B cell (primary cell): Measurements from ENCODE around the gene ANKS6. TPM values are rescaled to one million over a fixed set of nuclear protein-coding genes. Genes with fewer than 3 reads are reported as not detected.

Experiments used
- ATAC-seq: fragments of 200-7000 bp; cut with Tn5 transposase; one replicate; pipeline ENCODE4 v1.10.0; 2021; ENCODE audit warnings: low read depth, mild to moderate bottlenecking, moderate number of reproducible peaks, moderate library complexity
- CTCF ChIA-PET: fragments of 350-600 bp; sonication (Branson Sonifier 250); formaldehyde crosslinking; loops from one replicate; lab custom pipeline; 2021; ENCODE audit warnings: antibody characterized with exemption, inconsistent platforms; lab: Charles Lee
- POLR2A ChIA-PET: fragments of 350-600 bp; sonication (Branson Sonifier 250); formaldehyde crosslinking; loops from one replicate; lab custom pipeline; 2021; ENCODE audit warnings: antibody characterized with exemption; lab: Charles Lee
- DNase-seq: peaks from one replicate; pipeline ENCODE4 v3.0.0; 2013
- H2AFZ ChIP-seq: 2 replicates; pipeline ENCODE4 v1.6.1; 2012; ENCODE audit warnings: mild to moderate bottlenecking, low read depth, low read length; ENCODE audit not compliant: insufficient read depth, poor library complexity, severe bottlenecking
- H3K27ac ChIP-seq, 2 donors: 1 replicate in 1 of 2; 2 replicates in 1 of 2; pipeline ENCODE4 v1.5.1; 2012 to 2013; ENCODE audit warnings: low read length in 2 of 2, mild to moderate bottlenecking in 2 of 2, moderate library complexity in 1 of 2
- H3K27me3 ChIP-seq, 4 experiments: fragments of 200-600 bp in 1 of 4; sonication (generic) in 1 of 4; replicated peaks in 1 of 4; 1 replicate in 2 of 4; 2 replicates in 2 of 4; pipeline versions ENCODE4 v1.6.1 to v1.7.0; 2013 to 2016; ENCODE audit warnings: low read length in 3 of 4, mild to moderate bottlenecking in 2 of 4, mixed read lengths in 1 of 4, moderate library complexity in 1 of 4; ENCODE audit not compliant: insufficient read depth in 4 of 4, control insufficient read depth in 3 of 4; ENCODE audit errors: control extremely low read depth in 1 of 4
- H3K36me3 ChIP-seq, 2 experiments: replicated peaks in 1 of 2; 1 replicate in 1 of 2; 2 replicates in 1 of 2; pipeline versions ENCODE4 v1.6.1 to v1.7.1; 2013; ENCODE audit warnings: low read length in 1 of 2; ENCODE audit not compliant: insufficient read depth in 2 of 2, control insufficient read depth in 1 of 2; ENCODE audit errors: control extremely low read depth in 1 of 2, extremely low read depth in 1 of 2
- H3K4me1 ChIP-seq, 2 donors: fragments of 200-600 bp in 1 of 2; sonication (generic) in 1 of 2; 1 replicate in 1 of 2; 2 replicates in 1 of 2; pipeline versions ENCODE4 v1.5.1 to v1.6.1; 2013 to 2017; ENCODE audit warnings: low read length in 2 of 2; ENCODE audit not compliant: control insufficient read depth in 2 of 2, insufficient read depth in 2 of 2
- H3K4me2 ChIP-seq: replicated peaks from 2 replicates; pipeline ENCODE3; 2012; ENCODE audit warnings: mild to moderate bottlenecking, low read depth, low read length; ENCODE audit not compliant: poor library complexity, severe bottlenecking
- H3K4me3 ChIP-seq, 5 experiments: fragments of 200-600 bp in 1 of 5; sonication (generic) in 1 of 5; 1 replicate in 3 of 5; 2 replicates in 2 of 5; pipeline versions ENCODE4 v1.5.1 to v1.7.0; 2011 to 2016; ENCODE audit warnings: low read length in 4 of 5, mild to moderate bottlenecking in 4 of 5, low read depth in 2 of 5, control low read depth in 1 of 5, moderate library complexity in 1 of 5; ENCODE audit not compliant: insufficient read depth in 1 of 5; ENCODE audit errors: control extremely low read depth in 1 of 5, extremely low read depth in 1 of 5
- H3K79me2 ChIP-seq: fragments of 200-600 bp; sonication (generic); one replicate; pipeline ENCODE4 v1.6.0; 2016; ENCODE audit warnings: low read length; ENCODE audit not compliant: control insufficient read depth, insufficient read depth
- H3K9ac ChIP-seq: fragments of 200-600 bp; sonication (generic); 2 replicates; pipeline ENCODE4 v1.6.1; 2017; ENCODE audit warnings: mild to moderate bottlenecking, low read length, moderate library complexity
- H3K9me3 ChIP-seq, 3 donors: one replicate each; pipeline versions ENCODE4 v1.6.1 to v1.7.1; 2013; ENCODE audit warnings: low read length in 2 of 3; ENCODE audit not compliant: control insufficient read depth in 2 of 3, insufficient read depth in 1 of 3; ENCODE audit errors: control extremely low read depth in 1 of 3
- H4K20me1 ChIP-seq: 2 replicates; pipeline ENCODE4 v1.6.0; 2012; ENCODE audit warnings: mild to moderate bottlenecking, low read length; ENCODE audit not compliant: insufficient read depth, control insufficient read depth, poor library complexity, severe bottlenecking
- H3K27ac Mint-ChIP-seq: one replicate; pipeline ENCODE4 v1.8.0; 2021; ENCODE audit warnings: mixed read lengths
- H3K27me3 Mint-ChIP-seq: one replicate; pipeline ENCODE4 v1.8.0; 2021; ENCODE audit warnings: mixed read lengths
- H3K4me1 Mint-ChIP-seq: one replicate; pipeline ENCODE4 v1.8.0; 2021; ENCODE audit warnings: mixed read lengths
- H3K4me3 Mint-ChIP-seq: one replicate; pipeline ENCODE4 v1.8.0; 2021; ENCODE audit warnings: mixed read lengths
- H3K9me3 Mint-ChIP-seq: one replicate; pipeline ENCODE4 v1.8.0; 2022; ENCODE audit warnings: mixed read lengths; ENCODE audit not compliant: insufficient read depth
- EZH2 ChIP-seq: IDR thresholded peaks from 2 replicates; pipeline ENCODE4 v1.6.1; 2012; ENCODE audit warnings: borderline replicate concordance, low read depth, mild to moderate bottlenecking, moderate library complexity, low read length; ENCODE audit not compliant: insufficient read depth, poor library complexity, severe bottlenecking
- WGBS: methylation state at CpG from one replicate; pipeline ENCODE4 v1.1.5; 2013; ENCODE audit warnings: missing lambda C conversion rate; ENCODE audit not compliant: insufficient coverage; 5-methylcytosine and 5-hydroxymethylcytosine counted together
- intact Hi-C: fragments of 100-400 bp; cut with micrococcal nuclease; formaldehyde crosslinking; loops from one replicate; pipeline ENCODE4 v1.10.0; 2022
- polyA plus RNA-seq: library from polyadenylated mRNA; depleted of rRNA; stranded (reverse); fragments of >200 nt; gene quantifications from 2 replicates; pipeline ENCODE4 v1.2.3, GENCODE V29; 2012
- total RNA-seq, 2 donors: library from RNA; stranded (reverse); fragments of 120-200 nt in 1 of 2; gene quantifications; 1 replicate in 1 of 2; 2 replicates in 1 of 2; pipeline versions ENCODE4 v1.2.3 to v1.2.4, GENCODE V29; 2013 to 2022
- TF ChIP-seq, protein P1 (sequence below): fragments of 200-600 bp; IDR thresholded peaks from one replicate; pipeline ENCODE4 v1.8.0; 2022; ENCODE audit warnings: antibody characterized with exemption, mild to moderate bottlenecking

The ANKS6 gene
- total and polyA plus RNA-seq, 2 donors (not counting 1 experiment from before 2014, with no cell fraction given): 11.4 to 16.1 TPM

DNA sequence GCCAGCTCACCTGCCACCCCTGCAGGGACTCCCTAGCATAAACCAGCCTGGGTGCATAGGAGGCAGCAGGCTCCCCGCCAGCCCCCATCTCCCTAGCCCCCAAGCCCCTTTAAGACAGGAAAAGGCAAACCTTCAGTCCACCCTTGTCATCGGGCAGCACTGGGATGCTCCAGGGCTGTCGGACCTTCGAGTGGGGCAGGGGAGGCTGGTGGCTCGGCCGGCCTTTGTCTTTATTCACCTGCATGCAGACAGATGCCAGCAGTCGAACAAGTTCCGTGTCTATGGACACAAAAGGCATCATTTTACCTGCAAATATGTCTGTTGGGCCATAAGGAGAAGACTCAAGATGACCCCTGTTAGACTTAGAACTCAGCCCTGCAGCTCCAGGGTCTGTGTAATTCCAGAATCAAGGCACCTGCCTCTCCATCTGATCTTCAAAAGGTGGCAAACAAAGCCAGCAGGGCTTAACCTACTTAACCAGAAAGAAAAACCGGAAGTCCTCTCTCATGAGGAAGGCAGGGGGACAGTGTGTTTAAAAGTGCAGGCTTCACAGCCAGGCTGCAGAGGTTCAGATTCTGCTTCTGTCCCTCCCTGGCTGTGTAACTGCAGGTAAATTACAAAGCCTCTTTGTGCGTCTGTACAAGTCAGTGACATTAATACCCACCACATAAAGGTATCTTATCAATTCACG is 16.2 kb downstream of the ANKS6 start:
- H3K36me3 ChIP-seq: peaks cover 0 to 12% of the 10 kb centered on the region in 2 experiments
- Mint-ChIP-seq H3K9me3 (no peaks in the 10 kb centered on the region), H3K27me3 (no peaks in the 10 kb centered on the region), H3K27ac (no peak overlapping the region), H3K4me1 (no peaks in the 10 kb centered on the region), H3K4me3 (no peak overlapping the region)
- intact Hi-C loops: no loop called here
- no peak for DNase-seq
- no peaks in the 10 kb centered on the region for H3K27me3 ChIP-seq
- ChIA-PET POLR2A (no interaction called here), CTCF (no interaction called here)
- no peak for ATAC-seq
- no peak overlapping the region for H3K4me2 ChIP-seq
- H3K9me3 ChIP-seq: no peaks in the 10 kb centered on the region
- 98% methylated on average over 9 of the region's 11 CpGs for WGBS
- H3K4me1 ChIP-seq: no peaks in the 10 kb centered on the region
- no peak overlapping the region for H3K27ac ChIP-seq
- TF ChIP-seq, protein P1, sequence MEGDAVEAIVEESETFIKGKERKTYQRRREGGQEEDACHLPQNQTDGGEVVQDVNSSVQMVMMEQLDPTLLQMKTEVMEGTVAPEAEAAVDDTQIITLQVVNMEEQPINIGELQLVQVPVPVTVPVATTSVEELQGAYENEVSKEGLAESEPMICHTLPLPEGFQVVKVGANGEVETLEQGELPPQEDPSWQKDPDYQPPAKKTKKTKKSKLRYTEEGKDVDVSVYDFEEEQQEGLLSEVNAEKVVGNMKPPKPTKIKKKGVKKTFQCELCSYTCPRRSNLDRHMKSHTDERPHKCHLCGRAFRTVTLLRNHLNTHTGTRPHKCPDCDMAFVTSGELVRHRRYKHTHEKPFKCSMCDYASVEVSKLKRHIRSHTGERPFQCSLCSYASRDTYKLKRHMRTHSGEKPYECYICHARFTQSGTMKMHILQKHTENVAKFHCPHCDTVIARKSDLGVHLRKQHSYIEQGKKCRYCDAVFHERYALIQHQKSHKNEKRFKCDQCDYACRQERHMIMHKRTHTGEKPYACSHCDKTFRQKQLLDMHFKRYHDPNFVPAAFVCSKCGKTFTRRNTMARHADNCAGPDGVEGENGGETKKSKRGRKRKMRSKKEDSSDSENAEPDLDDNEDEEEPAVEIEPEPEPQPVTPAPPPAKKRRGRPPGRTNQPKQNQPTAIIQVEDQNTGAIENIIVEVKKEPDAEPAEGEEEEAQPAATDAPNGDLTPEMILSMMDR: no peak
- TF ChIP-seq EZH2: no peak
- no peaks in the 10 kb centered on the region for H4K20me1 ChIP-seq
- no peak overlapping the region for H2AFZ ChIP-seq
- H3K4me3 ChIP-seq: no peak overlapping the region
- H3K9ac ChIP-seq: no peak overlapping the region
- H3K79me2 ChIP-seq: no peaks in the 10 kb centered on the region

DNA sequence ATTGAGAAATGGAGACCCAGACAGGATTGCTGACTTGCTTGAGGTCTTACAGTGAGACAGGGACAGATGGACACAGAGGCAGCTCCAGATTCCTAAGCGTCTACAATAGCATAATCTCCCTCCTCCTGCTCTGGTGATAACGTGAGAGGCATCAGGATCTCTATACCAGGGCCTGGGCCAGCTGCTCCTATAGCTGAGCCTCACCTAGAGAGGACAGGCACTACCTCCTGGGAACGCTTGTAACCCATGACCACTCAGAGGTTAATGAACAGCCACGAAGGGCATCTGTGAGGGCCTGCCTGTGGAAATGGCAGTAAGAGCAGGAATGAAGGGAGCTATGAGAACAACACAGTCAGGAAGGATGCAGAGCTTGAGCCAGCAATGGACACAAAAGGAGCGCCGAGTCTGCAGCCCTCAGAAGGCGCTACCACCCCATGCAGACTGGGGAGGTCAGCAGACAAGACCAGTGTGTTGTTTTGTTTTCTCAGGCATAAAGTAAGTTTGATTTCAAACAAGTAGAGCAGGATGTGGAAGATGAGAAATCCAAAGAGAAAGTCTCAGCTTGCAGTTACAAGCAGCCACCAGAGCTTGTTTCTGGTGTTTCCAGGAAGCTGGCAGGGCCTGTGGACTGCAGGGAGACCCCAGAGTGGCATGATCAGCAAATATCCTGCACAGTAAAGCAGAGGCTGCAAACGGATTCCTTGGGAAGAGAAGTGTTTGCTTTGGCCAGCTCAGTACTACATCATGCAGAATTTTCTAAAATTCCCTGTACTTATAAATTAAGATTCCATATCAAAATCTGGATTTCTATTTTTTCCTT is 17.4 kb downstream of the ANKS6 start:
- Histone ChIP-seq H3K36me3 (peaks cover 0 to 12% of the 10 kb centered on the region in 2 experiments), H4K20me1 (no peaks in the 10 kb centered on the region), H3K4me3 (no peak overlapping the region), H3K9ac (no peak overlapping the region), H3K9me3 (no peaks in the 10 kb centered on the region), H3K4me2 (no peak overlapping the region), H3K27me3 (no peaks in the 10 kb centered on the region), H3K27ac (no peak overlapping the region), H3K79me2 (no peaks in the 10 kb centered on the region), H2AFZ (no peak overlapping the region), H3K4me1 (no peaks in the 10 kb centered on the region)
- Mint-ChIP-seq H3K27ac (no peak overlapping the region), H3K9me3 (no peaks in the 10 kb centered on the region), H3K4me3 (no peak overlapping the region), H3K27me3 (no peaks in the 10 kb centered on the region), H3K4me1 (no peaks in the 10 kb centered on the region)
- DNase-seq: no peak
- CTCF ChIA-PET: interaction anchor here (1.3 to 7.7 kb wide), 3 partner anchors 13 to 464 kb away, joined by 4 to 46 read pairs (median 6); no protein-coding TSS in a partner anchor
- intact Hi-C loops: no loop called here
- TF ChIP-seq EZH2: no peak
- TF ChIP-seq, protein P1: no peak
- no peak for ATAC-seq
- POLR2A ChIA-PET: no interaction called here
- 92% methylated on average over 7 of the region's 8 CpGs for WGBS
